ENCODE measurements around the gene NHERF2.

NHERF2 gene

GRCh38 chr16:2040787-2041522 lies 14.3 kb downstream of the NHERF2 start:
- DNase-seq (ENCODE audit: low read depth in 2 of 2), result no peak

- no peak for DNase-seq (ENCODE audit: low read depth in 2 of 2)
Observed at GRCh38 chr16:2042171-2042985, 15.7 kb downstream of the NHERF2 start.

GRCh38 chr16:2042986-2043666 lies 16.4 kb downstream of the NHERF2 start:
- no peak for DNase-seq (ENCODE audit: low read depth in 2 of 2)

DNA sequence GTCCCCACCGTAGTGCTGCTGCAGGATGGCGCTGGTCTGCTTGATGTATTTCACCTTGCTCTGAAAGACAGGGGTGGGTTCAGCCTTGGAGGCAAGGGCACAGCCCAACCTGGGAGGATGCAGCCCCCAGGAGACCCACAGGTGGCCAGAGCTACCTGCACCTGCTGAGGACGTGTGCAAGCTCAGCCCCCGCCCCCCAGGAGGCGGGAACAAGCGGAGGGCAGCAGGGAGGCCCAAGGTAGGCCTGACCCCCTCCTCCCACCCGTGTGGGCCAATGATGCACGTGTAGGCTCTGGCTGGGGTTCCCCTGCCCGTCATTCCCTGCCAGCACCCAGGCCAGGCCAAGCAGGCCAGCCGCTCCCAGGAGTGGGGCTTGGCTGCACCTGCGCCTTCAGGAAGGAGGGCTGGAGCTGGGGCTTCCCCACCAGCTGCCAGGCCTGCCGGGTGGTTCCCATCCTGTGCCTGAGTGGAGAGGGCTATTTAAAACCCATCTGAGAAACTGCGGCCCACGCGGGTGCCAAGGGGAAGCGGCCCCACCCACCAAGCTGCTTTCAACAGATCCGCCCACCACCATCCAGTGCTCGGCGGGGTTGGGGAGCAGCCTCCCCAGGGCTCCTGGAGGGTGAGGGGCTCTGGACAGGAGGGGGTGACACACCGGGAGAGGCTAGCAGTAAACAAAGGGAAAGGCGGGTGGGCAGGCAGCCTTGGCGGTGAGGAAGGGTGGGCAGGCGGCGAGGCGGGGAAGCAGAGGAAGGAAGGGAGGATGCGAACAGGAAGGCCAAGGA lies 17.2 kb downstream of the NHERF2 start:
- no peak for DNase-seq (ENCODE audit: low read depth in 2 of 2)

DNA sequence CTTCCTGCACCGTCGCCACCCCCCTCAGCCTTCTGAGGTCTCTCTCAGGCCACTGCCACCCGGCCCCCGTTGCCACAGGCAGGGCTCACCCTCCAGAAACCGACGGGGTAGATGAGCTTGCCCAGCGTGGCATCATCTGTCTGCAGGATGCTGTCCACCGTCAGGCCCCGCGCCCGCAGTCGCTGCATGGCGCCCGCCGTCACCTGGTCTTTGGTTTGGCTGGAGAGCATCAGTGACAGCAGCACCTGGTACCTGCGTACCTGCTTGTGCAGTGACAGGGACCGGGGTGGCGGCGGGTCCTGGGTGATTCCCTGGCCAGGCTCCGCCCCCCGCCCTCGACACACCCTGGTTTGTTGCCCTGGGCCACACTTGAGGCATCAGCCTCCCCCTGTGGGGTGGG lies 17.8 kb downstream of the NHERF2 start:
- no peak for DNase-seq (ENCODE audit: low read depth in 2 of 2)

DNA sequence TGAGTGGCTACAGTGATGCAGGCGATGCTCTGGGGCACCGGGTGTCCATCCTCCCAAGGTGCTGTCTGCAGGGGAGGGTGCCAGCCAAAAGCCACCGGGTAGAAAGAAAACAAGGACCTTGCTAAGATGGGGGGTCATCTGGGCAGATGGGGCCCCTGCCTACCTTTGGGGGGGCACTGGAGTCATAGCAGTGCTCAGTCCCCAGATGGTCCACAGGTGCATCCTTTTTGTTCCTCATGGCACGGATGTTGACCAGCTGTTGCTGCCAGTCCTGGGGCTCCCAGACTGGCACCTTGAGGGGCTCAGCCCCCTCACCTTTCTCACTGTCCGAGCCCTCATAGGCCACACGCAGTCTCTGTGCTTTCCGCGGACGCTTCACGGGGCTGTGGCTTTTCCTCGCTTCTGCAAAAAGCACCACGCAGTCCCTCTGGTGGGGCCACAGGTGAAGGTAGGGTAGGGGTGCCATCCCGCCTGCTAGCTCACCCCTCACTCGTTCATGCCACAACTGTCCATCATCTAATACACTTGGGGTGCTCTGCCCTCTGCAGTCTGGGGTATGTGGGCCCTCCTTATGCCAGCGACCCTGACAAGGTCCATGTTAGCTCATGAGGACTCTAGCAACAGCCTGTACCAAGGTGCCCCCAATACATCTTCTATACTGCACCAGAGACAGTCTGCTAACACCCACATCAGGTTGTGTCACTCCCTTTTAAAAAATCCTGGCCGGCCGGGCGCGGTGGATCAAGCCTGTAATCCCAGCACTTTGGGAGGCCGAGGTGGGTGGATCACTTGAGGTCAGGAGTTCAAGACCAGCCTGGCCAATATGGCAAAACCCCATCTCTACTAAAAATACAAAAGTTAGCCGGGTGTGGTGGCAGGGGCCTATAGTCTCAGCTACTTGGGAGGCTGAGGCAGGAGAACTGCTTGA lies 19.5 kb downstream of the NHERF2 start:
- DNase-seq (ENCODE audit: low read depth in 2 of 2), result no peak

GRCh38 chr16:2046893-2047329 lies 20.2 kb downstream of the NHERF2 start:
- no peak for DNase-seq (ENCODE audit: low read depth in 2 of 2)

DNA sequence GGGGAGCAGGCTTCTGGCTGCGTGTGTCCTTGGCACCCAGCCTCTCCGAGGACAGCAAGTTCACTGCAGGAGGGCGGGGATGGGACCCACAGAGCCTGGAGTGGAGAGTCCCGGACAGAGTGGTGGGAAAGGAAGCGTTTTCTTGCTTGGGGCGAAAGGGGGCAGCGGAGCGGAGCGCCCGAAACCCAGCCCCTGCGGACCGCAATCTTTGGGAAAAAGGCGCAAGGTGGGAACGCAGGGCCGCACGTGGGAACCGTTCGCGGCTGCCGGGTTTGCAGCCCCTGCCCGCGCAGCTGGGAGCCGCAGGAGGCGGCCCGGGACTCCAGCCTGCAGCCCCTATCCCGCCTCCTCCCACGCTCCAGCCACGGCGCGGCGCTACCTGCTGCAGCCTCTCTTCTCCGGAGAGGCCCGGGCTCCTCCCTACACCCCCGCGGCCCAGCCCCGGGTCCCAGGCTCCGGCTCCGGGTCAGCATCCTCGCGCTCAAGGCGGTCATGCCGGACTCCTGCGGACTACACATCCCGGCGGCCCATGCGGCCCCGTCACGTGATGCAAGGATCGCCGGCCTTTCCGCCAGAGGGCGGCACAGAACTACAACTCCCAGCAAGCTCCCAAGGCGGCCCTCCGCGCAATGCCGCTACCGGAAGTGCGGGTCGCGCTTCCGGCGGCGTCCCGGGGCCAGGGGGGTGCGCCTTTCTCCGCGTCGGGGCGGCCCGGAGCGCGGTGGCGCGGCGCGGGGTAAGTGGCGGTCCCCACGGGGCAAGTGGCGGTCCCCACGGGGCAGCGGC lies 20.8 kb downstream of the NHERF2 start, which contains the start of the genes NTHL1 and TSC2:
NTHL1 (minus strand) TSS at position 505 of the 786 bp plus-strand sequence; CDS start at position 494, 11 bp downstream.
TSC2 (plus strand) TSS at position 656 of the 786 bp plus-strand sequence. CDS start 631 bp downstream, outside the sequence.
- peak; percentile 90 to 91 for DNase-seq (ENCODE audit: low read depth in 2 of 2)

DNA sequence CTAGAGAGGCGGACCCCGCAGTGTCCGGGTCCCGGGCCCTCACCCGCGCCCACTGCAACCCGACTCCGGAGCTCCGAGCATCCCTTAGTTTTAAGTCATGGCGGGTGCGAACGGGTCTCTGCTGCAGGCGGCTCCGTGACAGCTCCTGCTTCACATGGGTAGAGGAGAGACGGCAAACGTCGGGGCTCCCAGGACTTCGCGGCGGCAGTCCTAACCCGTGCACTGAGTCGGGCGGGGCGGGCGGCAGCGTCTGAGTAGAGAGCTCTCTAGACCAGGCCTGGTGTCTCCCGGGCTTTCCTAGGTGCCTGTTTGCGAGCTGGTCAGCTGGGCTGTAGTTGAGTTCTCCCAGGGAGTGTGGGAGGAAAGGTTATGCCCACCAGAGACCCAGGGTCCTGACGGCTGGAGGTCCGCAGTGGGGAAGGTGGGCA lies 21.4 kb downstream of the NHERF2 start:
- DNase-seq (ENCODE audit: low read depth in 2 of 2), result no peak

- no peak for DNase-seq (ENCODE audit: low read depth in 2 of 2)
Observed at GRCh38 chr16:2053211-2053610, 26.5 kb downstream of the NHERF2 start.

- DNase-seq (ENCODE audit: low read depth in 2 of 2), result no peak
Observed at GRCh38 chr16:2053897-2054296, 27.2 kb downstream of the NHERF2 start.

GRCh38 chr16:2054543-2055245 lies 28.0 kb downstream of the NHERF2 start:
- DNase-seq (ENCODE audit: low read depth in 2 of 2), result no peak

DNA sequence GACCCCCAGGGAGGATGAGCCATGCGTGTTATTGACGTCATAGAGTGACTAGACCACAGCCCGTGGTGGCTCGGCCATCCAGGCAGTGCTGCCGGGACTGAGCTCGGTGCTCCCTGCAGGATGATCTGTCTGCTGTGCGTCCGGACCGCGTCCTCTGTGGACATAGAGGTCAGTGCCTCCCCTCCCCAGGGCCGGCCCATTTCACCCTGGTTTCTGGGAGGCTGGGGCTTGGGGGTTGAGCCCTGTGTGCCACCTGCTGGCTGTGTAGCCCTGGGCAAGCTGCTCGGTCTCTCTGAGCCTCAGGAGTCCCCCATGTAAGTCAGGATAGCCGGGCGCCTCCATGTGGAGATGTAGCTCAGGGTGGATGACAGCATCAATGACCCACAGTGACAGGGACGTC lies 29.4 kb downstream of the NHERF2 start:
- DNase-seq (ENCODE audit: low read depth in 2 of 2), result no peak

DNA sequence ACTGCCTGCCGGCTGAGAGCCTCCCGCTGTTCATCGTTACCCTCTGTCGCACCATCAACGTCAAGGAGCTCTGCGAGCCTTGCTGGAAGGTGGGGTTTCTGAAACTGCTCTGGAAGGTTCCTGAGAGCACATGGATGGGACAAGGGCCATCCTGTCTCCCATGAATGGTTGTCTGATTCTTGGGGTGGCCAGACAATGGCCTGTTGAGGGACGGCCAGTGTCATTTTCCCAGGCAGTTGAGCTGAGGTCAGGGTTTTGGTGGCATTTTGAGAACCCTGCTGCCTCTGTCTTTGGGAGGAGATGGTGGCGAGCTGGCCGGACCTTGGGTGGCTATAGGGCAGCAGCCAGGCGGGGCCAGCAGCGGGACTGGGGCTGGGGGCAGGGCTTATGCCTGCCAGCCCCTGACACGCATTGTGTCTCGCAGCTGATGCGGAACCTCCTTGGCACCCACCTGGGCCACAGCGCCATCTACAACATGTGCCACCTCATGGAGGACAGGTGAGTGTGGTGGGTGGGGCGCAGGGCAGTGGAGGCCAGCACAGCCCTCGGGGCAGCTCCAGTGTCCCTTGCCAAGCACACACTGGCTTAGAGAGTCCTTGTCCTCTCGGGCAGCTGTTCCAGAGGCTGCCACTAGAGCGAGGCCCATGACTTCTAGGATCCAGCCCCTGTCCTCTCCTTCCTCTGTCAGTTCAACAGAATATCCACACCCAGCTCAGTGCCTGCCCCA lies 30.1 kb downstream of the NHERF2 start:
- DNase-seq (ENCODE audit: low read depth in 2 of 2), result no peak

GRCh38 chr16:2057438-2057837 lies 30.7 kb downstream of the NHERF2 start:
- no peak for DNase-seq (ENCODE audit: low read depth in 2 of 2)

- no peak for DNase-seq (ENCODE audit: low read depth in 2 of 2)
Observed at GRCh38 chr16:2058420-2058819, 31.7 kb downstream of the NHERF2 start.

DNA sequence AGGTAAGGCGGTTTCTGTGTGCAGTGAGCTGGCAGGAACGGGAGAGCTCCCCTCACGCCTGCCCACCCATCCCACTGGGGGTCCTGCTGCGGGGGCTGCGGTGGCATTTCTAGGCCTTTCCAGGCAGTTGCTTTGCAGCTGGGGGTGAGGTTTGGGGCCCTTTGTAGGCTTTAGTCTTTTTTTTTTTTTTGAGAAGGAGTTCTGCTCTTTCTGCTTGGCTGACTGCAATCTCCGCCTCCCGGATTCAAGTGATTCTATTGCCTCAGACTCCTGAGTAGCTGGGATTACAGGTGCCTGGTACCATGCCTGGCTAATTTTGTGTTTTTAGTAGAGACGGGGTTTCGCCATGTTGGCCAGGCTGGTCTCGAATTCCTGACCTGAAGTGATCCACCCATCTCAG lies 32.2 kb downstream of the NHERF2 start:
- DNase-seq (ENCODE audit: low read depth in 2 of 2), result no peak

GRCh38 chr16:2060346-2060745 lies 33.6 kb downstream of the NHERF2 start:
- DNase-seq (ENCODE audit: low read depth in 2 of 2), result no peak

Measured in stimulated activated CD4-positive, alpha-beta T cell treated with anti-CD3 and anti-CD28 coated beads, Interleukin-4, amount 100 ng/mL, for 48 hours (primary cell).